Ovary (tissue), 10 donors: Measurements from ENCODE around the gene INHBC. TPM values are rescaled to one million over a fixed set of nuclear protein-coding genes. Genes with fewer than 3 reads are reported as not detected.

Source experiments
- DNase-seq, 5 donors: peaks; one replicate each; pipeline ENCODE4 v3.0.0-alpha.2; 2019 to 2020
- H3K27ac ChIP-seq, 2 donors: fragments of 200-600 bp; one replicate each; pipeline versions ENCODE4 v1.5.1 to v1.8.0; 2019 to 2022
- H3K27me3 ChIP-seq: fragments of 200-600 bp; one replicate; pipeline ENCODE4 v1.8.0; 2022
- H3K36me3 ChIP-seq: fragments of 200-600 bp; sonication (generic); one replicate; pipeline ENCODE4 v1.5.1; 2019
- H3K4me1 ChIP-seq: one replicate; pipeline ENCODE4 v1.8.1; 2013; ENCODE audit warnings: mild to moderate bottlenecking, moderate library complexity; ENCODE audit not compliant: insufficient read depth
- H3K4me3 ChIP-seq: fragments of 200-600 bp; sonication (generic); one replicate; pipeline ENCODE4 v1.5.1; 2017
- H3K9me3 ChIP-seq, 2 donors: fragments of 200-600 bp in 1 of 2; sonication (generic) in 1 of 2; one replicate each; pipeline versions ENCODE4 v1.5.1 to v1.8.1; 2013 to 2019; ENCODE audit warnings: mild to moderate bottlenecking in 1 of 2, moderate library complexity in 1 of 2
- EP300 ChIP-seq: sonication (generic); formaldehyde crosslinking; IDR thresholded peaks from one replicate; pipeline ENCODE4 v1.6.1; 2017; ENCODE audit warnings: antibody characterized with exemption
- POLR2A ChIP-seq: fragments of 450-650 bp; IDR thresholded peaks from one replicate; pipeline ENCODE4 v1.6.1; 2017; ENCODE audit warnings: antibody characterized with exemption, mild to moderate bottlenecking, moderate library complexity
- WGBS, 3 donors: extraction: QIAGEN DNeasy Blood & Tissue Kit in 1 of 3; methylation state at CpG; one replicate each; pipeline versions ENCODE4 v1.1.5 to v1.1.7; 2013 to 2017; 5-methylcytosine and 5-hydroxymethylcytosine counted together
- intact Hi-C, 4 donors: fragments of 100-400 bp; cut with DNase I; formaldehyde crosslinking; loops; one replicate each; pipeline versions ENCODE4 v1.11.0 to v1.15.1; 2022 to 2023
- long read RNA-seq, 3 donors: library from polyadenylated mRNA in 2 of 3; unstranded in 2 of 3; transcript quantifications; one replicate each; pipeline ENCODE4 v2.0.0 and lab custom pipeline, GENCODE V29; 2021 to 2026
- polyA plus RNA-seq, 2 donors: library from polyadenylated mRNA; stranded (reverse); fragments of 200-250 nt in 1 of 2; fragments of 350-450 nt in 1 of 2; fragmentation: Illumina TruSeq in 1 of 2; extraction: RNeasy Lipid Tissue Mini Kit (QIAGEN cat#74804) in 1 of 2; gene quantifications; one replicate each; pipeline ENCODE4 v1.2.3, GENCODE V29; 2013 to 2014
- total RNA-seq, 7 donors: library from RNA; depleted of rRNA in 2 of 7; stranded (reverse); fragments of >200 nt in 2 of 7; fragmentation: NEBNext Ultra II Directional in 3 of 7; extraction: Animal tissue kit (Norgen Biotek cat#: 25700) in 3 of 7; gene quantifications; one replicate each; pipeline versions ENCODE4 v1.1.0 to v1.2.4, GENCODE V29; 2016 to 2023
- TF ChIP-seq, protein P1 (sequence below), 3 donors: fragments of 450-650 bp in 2 of 3; fragments of 200-600 bp in 1 of 3; IDR thresholded peaks; one replicate each; pipeline versions ENCODE4 v1.5.1 to v1.8.0; 2016 to 2022; ENCODE audit warnings: antibody characterized with exemption in 3 of 3, mild to moderate bottlenecking in 1 of 3
- donor health status: DM: no; HTN: no; CAD: no; lungs with moderate emphysema.
- donor health status: DM: no; HTN: no; CAD: no.
- donor health status: Bipolar disorder and iron deficiency.
- donor health status: DM: yes; HTN: yes; CAD: no.
- donor health status: DM: no; HTN: no; CAD: no.
- donor health status: DM: yes; HTN: yes; CAD: no.

Gene INHBC
- total RNA-seq, result under 1 TPM in 2 of 7 donors, not detected in 5; 0.12 to 0.27 TPM
- polyA plus RNA-seq, result under 1 TPM; 0.07 to 0.12 TPM
- long read RNA-seq, donor 1, result 0 reads
- long read RNA-seq, donor 2, result 0 reads
- long read RNA-seq, donor 3, result 0 reads

DNA sequence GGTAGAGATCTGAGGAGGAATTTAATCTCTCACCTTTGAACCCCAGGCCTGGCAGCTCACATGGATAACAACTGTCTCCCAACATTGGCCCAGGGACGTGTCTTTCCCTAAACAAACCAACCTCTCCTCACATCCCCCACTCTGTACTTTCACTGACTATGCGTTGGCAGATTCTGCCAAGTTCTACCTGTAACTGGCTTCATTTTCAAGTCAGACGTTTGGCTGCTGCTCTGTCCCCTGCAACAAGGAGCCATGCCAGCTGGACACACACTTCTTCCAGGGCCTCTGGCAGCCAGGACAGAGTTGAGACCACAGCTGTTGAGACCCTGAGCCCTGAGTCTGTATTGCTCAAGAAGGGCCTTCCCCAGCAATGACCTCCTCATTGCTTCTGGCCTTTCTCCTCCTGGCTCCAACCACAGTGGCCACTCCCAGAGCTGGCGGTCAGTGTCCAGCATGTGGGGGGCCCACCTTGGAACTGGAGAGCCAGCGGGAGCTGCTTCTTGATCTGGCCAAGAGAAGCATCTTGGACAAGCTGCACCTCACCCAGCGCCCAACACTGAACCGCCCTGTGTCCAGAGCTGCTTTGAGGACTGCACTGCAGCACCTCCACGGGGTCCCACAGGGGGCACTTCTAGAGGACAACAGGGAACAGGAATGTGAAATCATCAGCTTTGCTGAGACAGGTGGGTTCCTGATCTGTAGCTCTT lies at the start of gene INHBC:
TSS of gene INHBC (plus strand) at position 268 of the 707 bp plus-strand sequence. CDS start at position 371, 103 bp downstream.
- no peaks in the 10 kb centered on the region for H3K27me3 ChIP-seq
- WGBS, 3 donors, result 55 to 65% (median 58%) methylated on average over 8 of the region's 8 CpGs

GRCh38 chr12:57385586-57385985 lies 49.0 kb upstream of the INHBC start:
- WGBS, 3 donors, result 82 to 95% (median 89%) methylated on average over 3 of the region's 3 CpGs
- intact Hi-C loops, result no loop called here
- TF ChIP-seq POLR2A (no peak), EP300 (no peak)
- TF ChIP-seq, protein P1, sequence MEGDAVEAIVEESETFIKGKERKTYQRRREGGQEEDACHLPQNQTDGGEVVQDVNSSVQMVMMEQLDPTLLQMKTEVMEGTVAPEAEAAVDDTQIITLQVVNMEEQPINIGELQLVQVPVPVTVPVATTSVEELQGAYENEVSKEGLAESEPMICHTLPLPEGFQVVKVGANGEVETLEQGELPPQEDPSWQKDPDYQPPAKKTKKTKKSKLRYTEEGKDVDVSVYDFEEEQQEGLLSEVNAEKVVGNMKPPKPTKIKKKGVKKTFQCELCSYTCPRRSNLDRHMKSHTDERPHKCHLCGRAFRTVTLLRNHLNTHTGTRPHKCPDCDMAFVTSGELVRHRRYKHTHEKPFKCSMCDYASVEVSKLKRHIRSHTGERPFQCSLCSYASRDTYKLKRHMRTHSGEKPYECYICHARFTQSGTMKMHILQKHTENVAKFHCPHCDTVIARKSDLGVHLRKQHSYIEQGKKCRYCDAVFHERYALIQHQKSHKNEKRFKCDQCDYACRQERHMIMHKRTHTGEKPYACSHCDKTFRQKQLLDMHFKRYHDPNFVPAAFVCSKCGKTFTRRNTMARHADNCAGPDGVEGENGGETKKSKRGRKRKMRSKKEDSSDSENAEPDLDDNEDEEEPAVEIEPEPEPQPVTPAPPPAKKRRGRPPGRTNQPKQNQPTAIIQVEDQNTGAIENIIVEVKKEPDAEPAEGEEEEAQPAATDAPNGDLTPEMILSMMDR (IDR thresholded peaks at IDR 0.05), result no peak
- H3K27ac ChIP-seq, result no peak overlapping the region
- H3K36me3 ChIP-seq, result no peaks in the 10 kb centered on the region
- H3K4me1 ChIP-seq, result peaks cover 2% of the 10 kb centered on the region
- H3K4me3 ChIP-seq, result no peak overlapping the region
- H3K27me3 ChIP-seq, result no peaks in the 10 kb centered on the region
- no peak for DNase-seq
- H3K9me3 ChIP-seq, result no peaks in the 10 kb centered on the region

More for the DNA sequence above, at the start of gene INHBC:
- no peak for DNase-seq
- Histone ChIP-seq H3K36me3 (no peaks in the 10 kb centered on the region), H3K27ac (no peak within 1 kb of the TSS), H3K4me1 (no peaks in the 10 kb centered on the region), H3K9me3 (no peaks in the 10 kb centered on the region), H3K4me3 (no peak within 1 kb of the TSS)
- intact Hi-C loops, result loop anchor here in 1 of 4 donors (5.0 kb wide), 1 partner anchor 167 kb away; no protein-coding TSS in a partner anchor
- TF ChIP-seq, protein P1 (IDR thresholded peaks at IDR 0.05), result no peak
- no peak for TF ChIP-seq EP300
- no peak for TF ChIP-seq POLR2A

DNA sequence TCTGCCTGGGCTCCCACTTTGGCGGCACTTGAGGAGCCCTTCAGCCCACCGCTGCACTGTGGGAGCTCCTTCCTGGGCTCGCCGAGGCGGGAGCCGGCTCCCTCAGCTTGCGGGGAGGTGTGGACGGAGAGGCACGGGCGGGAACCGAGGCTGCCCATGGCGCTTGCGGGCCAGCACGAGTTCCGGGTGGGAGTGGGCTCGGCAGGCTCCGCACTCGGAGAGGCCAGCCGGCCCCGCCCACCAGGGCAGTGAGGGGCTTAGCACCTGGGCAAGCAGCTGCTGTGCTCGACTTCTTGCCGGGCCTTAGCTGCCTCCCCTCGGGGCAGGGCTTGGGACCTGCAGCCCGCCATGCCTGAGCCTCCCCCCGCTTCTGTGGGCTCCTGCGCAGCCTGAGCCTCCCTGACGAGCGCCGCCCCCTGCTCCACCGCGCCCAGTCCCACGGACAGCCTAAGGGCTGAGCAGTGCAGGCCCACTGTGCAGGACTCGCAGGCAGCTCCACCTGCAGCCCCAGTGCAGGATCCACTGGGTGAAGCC lies 48.3 kb upstream of the INHBC start:
- Histone ChIP-seq H3K4me1 (peaks cover 2% of the 10 kb centered on the region), H3K9me3 (no peaks in the 10 kb centered on the region), H3K27ac (no peak overlapping the region), H3K27me3 (no peaks in the 10 kb centered on the region), H3K36me3 (no peaks in the 10 kb centered on the region), H3K4me3 (no peak overlapping the region)
- TF ChIP-seq EP300 (no peak), POLR2A (no peak)
- TF ChIP-seq, protein P1 (IDR thresholded peaks at IDR 0.05), result no peak
- intact Hi-C loops, result no loop called here
- no peak for DNase-seq
- WGBS, 3 donors, result 96 to 97% (median 96%) methylated on average over 33 of the region's 33 CpGs

- 16 to 38% (median 16%) methylated on average over 5 of the region's 5 CpGs for WGBS, 3 donors
- H3K27me3 ChIP-seq, result no peaks in the 10 kb centered on the region
- H3K4me1 ChIP-seq, result peaks cover 2% of the 10 kb centered on the region
- no peak overlapping the region for H3K4me3 ChIP-seq
- no peak for DNase-seq
- H3K9me3 ChIP-seq, result no peaks in the 10 kb centered on the region
- intact Hi-C loops, result no loop called here
- H3K27ac ChIP-seq, result no peak overlapping the region
- TF ChIP-seq EP300 (no peak), POLR2A (no peak)
- TF ChIP-seq, protein P1 (IDR thresholded peaks at IDR 0.05), result no peak
- no peaks in the 10 kb centered on the region for H3K36me3 ChIP-seq
Measured at GRCh38 chr12:57388425-57388824, 46.2 kb upstream of the INHBC start.
